SKM-1 treated with dmso at 0.1 percent for 144 hours (cell line): ENCODE measurements around the gene SRC.
A peak's percentile ranks its signal among the peaks of the same experiment; 100 is the strongest.

Experiments used
- DNase-seq: peaks from one replicate; lab custom pipeline; 2025; ENCODE audit not compliant: unreplicated experiment; lab: John Stamatoyannopoulos, UW

SRC gene

GRCh38 chr20:37380864-37381579 lies 35.1 kb downstream of the SRC start:
- no peak for DNase-seq

GRCh38 chr20:37381621-37382471 lies 35.9 kb downstream of the SRC start:
- peak; percentile 5 for DNase-seq

- DNase-seq, result no peak
Observed at GRCh38 chr20:37382482-37383120, 36.7 kb downstream of the SRC start.

GRCh38 chr20:37383229-37383989 lies 37.5 kb downstream of the SRC start:
- no peak for DNase-seq

GRCh38 chr20:37384683-37385174 lies 38.8 kb downstream of the SRC start:
- DNase-seq, result peak; percentile 43

GRCh38 chr20:37385176-37385575 lies 39.2 kb downstream of the SRC start:
- DNase-seq, result no peak

- no peak for DNase-seq
Observed at GRCh38 chr20:37385659-37386504, 39.9 kb downstream of the SRC start.

GRCh38 chr20:37386505-37387251 lies 40.7 kb downstream of the SRC start:
- no peak for DNase-seq

- no peak for DNase-seq
Observed at GRCh38 chr20:37387519-37388269, 41.8 kb downstream of the SRC start.

- no peak for DNase-seq
Observed at GRCh38 chr20:37388831-37389230, 42.9 kb downstream of the SRC start.

- no peak for DNase-seq
Observed at GRCh38 chr20:37389241-37389747, 43.4 kb downstream of the SRC start.

GRCh38 chr20:37389844-37390275 lies 43.9 kb downstream of the SRC start:
- DNase-seq, result no peak

GRCh38 chr20:37390503-37390890 lies 44.6 kb downstream of the SRC start:
- no peak for DNase-seq

GRCh38 chr20:37390891-37391525 lies 45.1 kb downstream of the SRC start:
- no peak for DNase-seq

- peak; percentile 24 for DNase-seq
Observed at GRCh38 chr20:37392441-37393195, 46.7 kb downstream of the SRC start.

GRCh38 chr20:37393196-37393862 lies 47.4 kb downstream of the SRC start:
- DNase-seq, result no peak
